GM19043 (cell line): ENCODE results near the gene TMEM134.
A peak's percentile ranks its signal among the peaks of the same experiment; 100 is the strongest.
"Not testable (repeated sequence)": the region's sequence is repeated elsewhere in the genome, so short reads cannot be mapped to it uniquely, and the experiment has no call there.

Source experiments
- ATAC-seq: cut with Tn5 transposase; IDR thresholded peaks from one replicate; pipeline ENCODE4 v1.9.1; 2021; ENCODE audit warnings: low read depth; ENCODE audit not compliant: unreplicated experiment

TMEM134 gene

DNA sequence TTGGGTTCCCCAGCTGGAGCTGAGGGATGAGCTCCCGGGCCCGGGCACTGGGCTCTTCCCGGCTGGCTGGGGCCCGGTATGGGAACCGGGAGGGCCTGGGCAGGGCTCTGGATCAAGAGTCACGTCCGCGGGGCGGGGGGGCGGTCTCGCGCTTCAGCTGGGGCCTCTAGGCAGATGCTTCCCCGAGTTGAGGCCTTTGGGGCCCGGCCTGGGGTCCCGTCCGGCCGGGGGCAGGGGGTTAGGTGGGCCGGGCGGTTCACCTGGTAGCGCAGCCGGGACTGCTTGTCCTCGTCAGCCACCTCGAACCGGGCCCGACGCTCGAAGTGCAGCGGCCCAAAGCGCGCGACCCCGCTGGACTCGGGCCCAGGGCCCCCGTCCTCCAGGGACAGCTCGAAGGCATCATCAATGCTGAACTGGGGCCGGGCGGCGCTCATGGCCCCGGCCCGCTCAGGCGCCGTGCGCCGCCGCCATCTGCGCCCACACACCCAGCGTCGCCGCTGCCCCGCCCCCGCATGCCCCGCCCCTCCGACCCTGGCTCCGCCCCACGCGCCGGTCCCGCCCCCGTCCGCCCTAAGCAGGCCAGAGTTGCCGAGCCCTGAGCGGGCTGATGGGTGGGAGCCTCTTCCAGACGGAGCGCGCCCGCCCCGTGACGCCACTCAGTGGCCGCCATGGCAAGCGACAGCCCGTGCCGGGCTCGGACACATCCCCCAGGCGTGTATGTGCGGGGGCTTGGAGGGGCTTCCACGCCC is at the start of gene TMEM134:
TSS of gene TMEM134 (minus strand) at position 493 of the 749 bp plus-strand sequence. CDS start at position 434, 59 bp downstream.
- ATAC-seq: peak; percentile 68

GRCh38 chr11:67517784-67518552 is 48.9 kb upstream of the TMEM134 start:
- ATAC-seq: no peak

GRCh38 chr11:67516806-67517205 is 47.8 kb upstream of the TMEM134 start:
- ATAC-seq: no peak

GRCh38 chr11:67514116-67514515 is 45.1 kb upstream of the TMEM134 start:
- ATAC-seq: no peak

DNA sequence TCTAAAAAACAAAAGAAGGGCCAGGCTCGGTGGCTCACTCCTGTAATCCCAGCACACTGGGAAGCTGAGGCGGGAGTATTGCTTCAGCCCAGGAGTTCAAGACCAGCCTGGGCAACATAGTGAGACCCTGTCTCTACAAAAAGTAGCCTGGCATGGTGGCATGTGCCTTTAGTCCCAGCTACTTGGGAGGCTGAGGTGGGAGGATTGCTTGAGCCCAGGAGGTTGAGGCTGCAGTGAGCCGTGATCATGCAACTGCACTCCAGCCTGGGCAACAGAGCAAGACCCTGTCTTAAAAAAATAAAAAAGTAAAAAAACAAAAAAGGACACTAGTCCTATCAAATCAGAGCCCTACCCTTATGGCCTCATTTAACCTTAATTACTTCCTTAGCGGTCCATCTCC is 42.5 kb upstream of the TMEM134 start:
- not testable (repeated sequence) for ATAC-seq

- ATAC-seq: no peak
These were observed 40.9 kb upstream of the TMEM134 start for GRCh38 chr11:67510023-67510345.

DNA sequence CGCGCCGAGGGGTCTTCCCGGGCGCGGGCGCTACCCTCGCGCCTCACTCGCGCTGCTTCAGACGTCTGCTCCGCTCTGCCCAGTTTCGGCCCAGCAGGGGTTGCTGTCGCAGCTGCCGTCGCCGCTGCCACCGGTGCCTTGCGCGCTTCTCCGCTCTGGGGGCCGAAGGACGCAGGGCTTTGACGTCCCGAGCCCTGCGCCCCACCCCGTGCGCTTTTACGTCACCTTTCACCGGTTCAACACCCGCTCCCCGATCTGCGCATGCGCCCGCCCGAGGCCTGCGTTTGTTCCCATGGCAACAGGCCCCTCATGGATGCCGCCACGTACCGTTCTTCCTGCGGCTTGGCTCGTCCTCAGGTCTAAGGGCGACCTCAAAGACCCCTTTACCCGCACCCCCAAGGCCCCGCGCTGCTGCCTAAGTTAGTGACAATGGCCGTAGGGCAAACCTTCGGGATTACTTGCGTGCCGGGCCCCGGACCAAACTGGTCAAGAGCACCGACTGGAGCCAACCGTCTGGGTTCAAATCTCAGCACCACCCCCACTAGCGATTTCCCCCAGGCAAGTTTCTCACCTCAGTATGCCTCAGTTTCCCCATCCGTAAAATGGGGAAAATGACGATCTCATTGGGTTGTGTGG is 39.6 kb upstream of the TMEM134 start:
- peak; percentile 30 for ATAC-seq

GRCh38 chr11:67507864-67508485 is 38.9 kb upstream of the TMEM134 start, which contains the start of gene CDK2AP2:
CDK2AP2 (minus strand) TSS chr11:67508162; CDS start chr11:67508082, 80 bp downstream.
- peak; percentile 70 for ATAC-seq

- no peak for ATAC-seq
These were observed 38.3 kb upstream of the TMEM134 start for GRCh38 chr11:67507242-67507863.

GRCh38 chr11:67506426-67507051 is 37.5 kb upstream of the TMEM134 start:
- no peak for ATAC-seq

- no peak for ATAC-seq
These were observed 36.8 kb upstream of the TMEM134 start for GRCh38 chr11:67505605-67506396.

GRCh38 chr11:67504950-67505581 is 36.0 kb upstream of the TMEM134 start, which contains the start of gene PITPNM1:
PITPNM1 (minus strand) TSS chr11:67505363; CDS start chr11:67504180, 1,183 bp downstream.
- no peak for ATAC-seq

DNA sequence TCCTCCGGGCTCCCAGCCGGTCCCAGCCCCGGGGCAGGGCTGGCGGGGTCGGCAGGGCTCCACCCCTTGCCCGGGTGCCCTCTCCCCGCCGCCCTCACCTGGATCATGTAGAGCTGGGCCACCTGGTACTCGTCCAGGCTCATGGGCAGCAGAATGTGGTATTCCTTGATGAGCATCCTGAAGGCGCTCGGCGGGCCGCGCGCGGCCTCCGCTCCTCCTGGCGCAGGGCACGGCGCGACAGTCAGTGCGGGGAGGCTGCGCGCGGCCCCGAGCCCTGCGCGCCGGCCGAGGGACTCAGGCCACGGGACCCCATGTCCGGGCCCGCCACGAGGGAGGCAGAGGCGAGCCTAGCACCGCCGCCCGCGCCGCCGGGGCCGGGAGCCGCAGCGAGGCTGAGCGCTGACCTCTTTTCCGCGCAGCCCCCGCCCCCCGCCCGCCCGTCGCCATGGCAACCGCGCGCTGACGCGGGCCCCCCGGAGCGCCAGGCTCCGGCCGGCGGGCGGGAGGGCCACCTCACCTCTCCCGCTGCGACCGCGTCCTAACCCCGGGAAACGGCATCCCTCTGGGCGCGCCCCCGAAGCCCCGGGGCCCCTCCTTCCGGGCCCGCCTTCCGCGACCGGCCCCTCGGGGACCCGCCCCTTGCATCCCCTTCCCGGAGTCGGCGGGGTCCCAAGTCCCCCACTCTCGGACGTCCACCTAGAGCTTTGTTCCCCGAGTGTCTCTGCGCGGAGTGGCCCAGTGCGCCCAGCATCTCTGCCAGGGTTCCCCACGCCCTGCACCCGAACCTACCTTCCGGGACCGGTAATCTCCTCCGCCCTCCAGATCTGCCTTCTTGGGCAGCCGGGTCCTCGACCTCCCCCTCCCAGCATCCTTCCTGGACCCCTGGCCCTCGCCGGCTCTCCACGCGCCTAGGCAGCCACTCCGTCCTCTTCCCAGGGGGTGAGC is 35.2 kb upstream of the TMEM134 start:
- ATAC-seq: no peak

GRCh38 chr11:67503119-67504004 is 34.3 kb upstream of the TMEM134 start:
- no peak for ATAC-seq

DNA sequence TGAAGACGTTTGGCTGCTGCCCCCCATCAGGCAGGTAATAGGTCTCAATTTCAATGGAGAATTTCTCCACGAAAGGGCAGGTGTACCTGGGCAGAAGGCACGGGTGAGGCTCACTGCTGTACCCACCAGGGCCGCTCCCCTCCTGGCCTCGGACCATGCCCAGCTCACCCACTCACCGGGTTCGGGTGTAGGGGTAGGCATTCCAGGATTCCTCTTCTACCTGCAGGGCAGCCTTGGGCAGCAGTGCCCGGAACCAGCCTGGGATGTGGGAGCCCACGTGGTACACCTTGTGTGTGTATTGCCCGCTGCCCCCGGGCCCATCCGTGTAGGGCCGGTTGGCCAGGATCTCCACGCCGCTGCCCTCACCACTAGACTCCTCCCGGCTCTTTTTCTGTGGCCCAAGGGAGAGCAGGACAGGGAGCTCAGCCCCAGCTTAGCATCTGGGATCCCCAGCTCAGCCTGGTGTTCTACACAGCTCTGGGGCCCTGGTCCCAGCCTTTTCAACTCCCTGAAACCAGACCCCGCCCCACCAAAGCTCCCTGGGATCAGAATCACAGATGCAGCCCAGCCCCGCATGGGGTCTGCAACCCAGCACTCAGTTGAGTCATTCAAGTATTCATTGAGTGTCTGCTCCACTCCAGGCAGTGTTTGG is 33.4 kb upstream of the TMEM134 start:
- ATAC-seq: no peak

GRCh38 chr11:67501854-67502253 is 32.8 kb upstream of the TMEM134 start:
- ATAC-seq: no peak
